ENCODE measurements around the gene GTF3C1. TPM values are rescaled to one million over a fixed set of nuclear protein-coding genes. Genes with fewer than 3 reads are reported as not detected.

GTF3C1 gene
- total RNA-seq, 1 experiment from 2014 or later = 97.5 TPM

GRCh38 chr16:27482397-27483087 is 67.2 kb downstream of the GTF3C1 start:
- H3K4me3 ChIP-seq (ENCODE audit: low read length) = no peak overlapping the region
- H2AFZ ChIP-seq (ENCODE audit: low read length) = no peak overlapping the region
- no peaks in the 10 kb centered on the region for H3K9me3 ChIP-seq (ENCODE audit: low read length)
- H4K20me1 ChIP-seq (ENCODE audit: low read length) = no peaks in the 10 kb centered on the region
- no peaks in the 10 kb centered on the region for H3K4me1 ChIP-seq (ENCODE audit: insufficient read depth, low read length)
- ChIA-PET POLR2A (ENCODE audit: unreplicated experiment) (no interaction called here), CTCF (no interaction called here)
- no peak overlapping the region for H3K9ac ChIP-seq (ENCODE audit: low read length)
- no peak for TF ChIP-seq EZH2phosphoT487 (IDR thresholded peaks at IDR 0.05; ENCODE audit: borderline replicate concordance, low read length)
- no peak for TF ChIP-seq CTCF (conservative IDR thresholded peaks at IDR 0.05; ENCODE audit: low read depth, low read length)
- TF ChIP-seq EZH2 (IDR thresholded peaks at IDR 0.05; ENCODE audit: low read length, unreplicated experiment) = no peak
- no peaks in the 10 kb centered on the region for H3K79me2 ChIP-seq (ENCODE audit: low read length)
- ATAC-seq (no peak), DNase-seq (no peak)
- H3K4me2 ChIP-seq (ENCODE audit: low read length) = no peak overlapping the region
- H3K36me3 ChIP-seq (ENCODE audit: low read depth, low read length) = no peaks in the 10 kb centered on the region; the same call in 1 of the 2 replicates
- no TSS peak for BruUV-seq (replicated peaks)
- intact Hi-C loops (cut with micrococcal nuclease) = no loop called here
- no peaks in the 10 kb centered on the region for H3F3A ChIP-seq (ENCODE audit: low read length, unreplicated experiment)
- no peaks in the 10 kb centered on the region for H3K9me2 ChIP-seq (replicated peaks; ENCODE audit: low read length)
- no peak overlapping the region for H3K27ac ChIP-seq (ENCODE audit: low read length)
- H3K27me3 ChIP-seq (ENCODE audit: low read length) = no peaks in the 10 kb centered on the region

- no peak overlapping the region for H3K27ac ChIP-seq (ENCODE audit: low read length)
- no peaks in the 10 kb centered on the region for H3F3A ChIP-seq (ENCODE audit: low read length, unreplicated experiment)
- DNase-seq (no peak), ATAC-seq (no peak)
- H3K4me2 ChIP-seq (ENCODE audit: low read length) = no peak overlapping the region
- no peak overlapping the region for H3K4me3 ChIP-seq (ENCODE audit: low read length)
- H3K9me3 ChIP-seq (ENCODE audit: low read length) = no peaks in the 10 kb centered on the region
- H3K79me2 ChIP-seq (ENCODE audit: low read length) = no peaks in the 10 kb centered on the region
- H3K9me2 ChIP-seq (replicated peaks; ENCODE audit: low read length) = no peaks in the 10 kb centered on the region
- POLR2A ChIA-PET (ENCODE audit: unreplicated experiment) = no interaction called here
- no peaks in the 10 kb centered on the region for H4K20me1 ChIP-seq (ENCODE audit: low read length)
- H3K9ac ChIP-seq (ENCODE audit: low read length) = no peak overlapping the region
- no peaks in the 10 kb centered on the region for H3K27me3 ChIP-seq (ENCODE audit: low read length)
- no TSS peak for BruUV-seq (replicated peaks)
- intact Hi-C loops (cut with micrococcal nuclease) = no loop called here
- TF ChIP-seq CTCF (conservative IDR thresholded peaks at IDR 0.05; ENCODE audit: low read depth, low read length) (no peak), EZH2phosphoT487 (IDR thresholded peaks at IDR 0.05; ENCODE audit: borderline replicate concordance, low read length) (no peak), EZH2 (IDR thresholded peaks at IDR 0.05; ENCODE audit: low read length, unreplicated experiment) (no peak)
- H3K4me1 ChIP-seq (ENCODE audit: insufficient read depth, low read length) = no peaks in the 10 kb centered on the region
- H3K36me3 ChIP-seq (ENCODE audit: low read depth, low read length) = no peaks in the 10 kb centered on the region; the same call in 1 of the 2 replicates
- H2AFZ ChIP-seq (ENCODE audit: low read length) = no peak overlapping the region
- CTCF ChIA-PET = no interaction called here
Measured at GRCh38 chr16:27481282-27481934, 68.3 kb downstream of the GTF3C1 start.

- CTCF ChIA-PET = no interaction called here
- no peaks in the 10 kb centered on the region for H4K20me1 ChIP-seq (ENCODE audit: low read length)
- H3K4me1 ChIP-seq (ENCODE audit: insufficient read depth, low read length) = peaks cover 2% of the 10 kb centered on the region; the same call in 1 of the 2 replicates
- no peak overlapping the region for H3K27ac ChIP-seq (ENCODE audit: low read length)
- BruUV-seq (replicated peaks) = no TSS peak
- no peaks in the 10 kb centered on the region; the same call in 1 of the 2 replicates for H3K36me3 ChIP-seq (ENCODE audit: low read depth, low read length)
- intact Hi-C loops (cut with micrococcal nuclease) = no loop called here
- DNase-seq (no peak), ATAC-seq (no peak)
- no peaks in the 10 kb centered on the region for H3K79me2 ChIP-seq (ENCODE audit: low read length)
- H3K9me2 ChIP-seq (replicated peaks; ENCODE audit: low read length) = no peaks in the 10 kb centered on the region
- no peaks in the 10 kb centered on the region for H3K9me3 ChIP-seq (ENCODE audit: low read length)
- no peak overlapping the region for H3K4me2 ChIP-seq (ENCODE audit: low read length)
- H3K27me3 ChIP-seq (ENCODE audit: low read length) = no peaks in the 10 kb centered on the region
- no peaks in the 10 kb centered on the region for H3F3A ChIP-seq (ENCODE audit: low read length, unreplicated experiment)
- TF ChIP-seq EZH2 (IDR thresholded peaks at IDR 0.05; ENCODE audit: low read length, unreplicated experiment) (no peak), CTCF (conservative IDR thresholded peaks at IDR 0.05; ENCODE audit: low read depth, low read length) (no peak), EZH2phosphoT487 (IDR thresholded peaks at IDR 0.05; ENCODE audit: borderline replicate concordance, low read length) (no peak)
- no peak overlapping the region for H2AFZ ChIP-seq (ENCODE audit: low read length)
- no peak overlapping the region for H3K9ac ChIP-seq (ENCODE audit: low read length)
- POLR2A ChIA-PET (ENCODE audit: unreplicated experiment) = no interaction called here
- no peak overlapping the region for H3K4me3 ChIP-seq (ENCODE audit: low read length)
Measured at GRCh38 chr16:27480761-27481160, 69.0 kb downstream of the GTF3C1 start.
